Measurements from ENCODE around the gene ZNF280D.
A peak's percentile ranks its signal among the peaks of the same experiment; 100 is the strongest.

ZNF280D gene

DNA sequence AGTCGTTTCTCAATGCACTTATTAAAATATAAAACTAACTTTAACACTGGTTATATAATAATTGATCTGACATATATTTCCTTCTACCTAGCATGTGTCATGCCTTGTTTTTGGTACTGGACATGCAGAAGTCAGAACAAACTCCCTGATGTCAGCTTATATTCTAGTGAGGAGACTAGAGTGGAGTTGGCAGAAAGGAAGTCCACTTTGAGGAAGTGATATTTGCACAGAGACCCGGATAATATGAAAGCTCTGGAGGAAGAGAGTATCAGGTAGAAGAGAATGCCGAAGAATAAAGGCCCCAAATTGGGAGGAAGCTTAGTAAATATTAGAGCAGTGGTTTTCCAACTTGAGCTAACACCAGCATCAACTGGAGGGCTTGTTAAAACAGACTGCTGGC, 24.6 kb upstream of the ZNF280D start:
- Histone ChIP-seq H3K27me3 (ENCODE audit: low read depth, low read length) (no peaks in the 10 kb centered on the region), H3K36me3 (replicated peaks; ENCODE audit: low read depth, low read length) (no peaks in the 10 kb centered on the region), H3K4me3 (ENCODE audit: low read length) (no peak overlapping the region), H3K4me1 (ENCODE audit: low read length) (peaks cover 5% of the 10 kb centered on the region), H3K79me2 (ENCODE audit: low read length) (no peaks in the 10 kb centered on the region), H2AFZ (ENCODE audit: low read depth, low read length) (peak overlapping the region; percentile 81), H3K9ac (ENCODE audit: low read length) (no peak overlapping the region), H3K4me2 (ENCODE audit: low read length) (peak overlapping the region; percentile 19; the same call in 1 of the 2 replicates), H4K20me1 (ENCODE audit: insufficient read depth, low read length) (no peaks in the 10 kb centered on the region), H3K27ac (ENCODE audit: low read length) (no peak overlapping the region), H3K9me3 (ENCODE audit: insufficient read depth, low read length) (no peaks in the 10 kb centered on the region)
- no peak for TF ChIP-seq EZH2phosphoT487 (IDR thresholded peaks at IDR 0.05; ENCODE audit: low read depth)
- TF ChIP-seq, protein P1, sequence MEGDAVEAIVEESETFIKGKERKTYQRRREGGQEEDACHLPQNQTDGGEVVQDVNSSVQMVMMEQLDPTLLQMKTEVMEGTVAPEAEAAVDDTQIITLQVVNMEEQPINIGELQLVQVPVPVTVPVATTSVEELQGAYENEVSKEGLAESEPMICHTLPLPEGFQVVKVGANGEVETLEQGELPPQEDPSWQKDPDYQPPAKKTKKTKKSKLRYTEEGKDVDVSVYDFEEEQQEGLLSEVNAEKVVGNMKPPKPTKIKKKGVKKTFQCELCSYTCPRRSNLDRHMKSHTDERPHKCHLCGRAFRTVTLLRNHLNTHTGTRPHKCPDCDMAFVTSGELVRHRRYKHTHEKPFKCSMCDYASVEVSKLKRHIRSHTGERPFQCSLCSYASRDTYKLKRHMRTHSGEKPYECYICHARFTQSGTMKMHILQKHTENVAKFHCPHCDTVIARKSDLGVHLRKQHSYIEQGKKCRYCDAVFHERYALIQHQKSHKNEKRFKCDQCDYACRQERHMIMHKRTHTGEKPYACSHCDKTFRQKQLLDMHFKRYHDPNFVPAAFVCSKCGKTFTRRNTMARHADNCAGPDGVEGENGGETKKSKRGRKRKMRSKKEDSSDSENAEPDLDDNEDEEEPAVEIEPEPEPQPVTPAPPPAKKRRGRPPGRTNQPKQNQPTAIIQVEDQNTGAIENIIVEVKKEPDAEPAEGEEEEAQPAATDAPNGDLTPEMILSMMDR (IDR thresholded peaks at IDR 0.05; ENCODE audit: low read depth, low read length), result no peak

DNA sequence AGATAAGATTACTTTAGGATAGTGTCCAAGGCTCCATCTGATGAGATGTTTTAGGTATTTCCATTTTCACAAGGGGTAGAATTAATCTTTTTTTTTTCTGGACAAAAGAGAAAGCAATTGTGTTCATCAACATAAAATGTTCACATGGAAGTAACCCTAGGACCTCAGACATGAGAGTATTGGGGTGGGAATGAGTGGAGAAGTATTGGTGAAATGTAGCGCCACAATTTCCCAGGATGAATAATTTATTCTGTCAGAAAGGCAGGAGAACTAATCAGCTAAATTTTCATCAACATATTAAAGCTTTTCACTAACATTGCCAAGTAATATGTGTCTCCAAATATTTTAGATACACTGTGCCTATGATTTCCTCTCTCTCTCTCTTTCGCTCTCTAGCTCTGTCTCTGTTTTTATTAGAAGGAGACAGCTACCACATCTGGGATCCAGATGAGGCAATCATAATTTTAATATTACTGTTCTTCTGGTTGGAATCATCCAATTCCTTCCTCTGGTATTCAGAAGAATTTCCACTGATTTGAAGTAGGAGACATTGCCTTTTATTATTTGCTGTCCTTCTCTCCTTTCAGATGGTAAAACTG, 21.6 kb upstream of the ZNF280D start:
- peaks cover 5% of the 10 kb centered on the region for H3K4me1 ChIP-seq (ENCODE audit: low read length)
- no peak overlapping the region for H2AFZ ChIP-seq (ENCODE audit: low read depth, low read length)
- H3K79me2 ChIP-seq (ENCODE audit: low read length), result no peaks in the 10 kb centered on the region
- no peaks in the 10 kb centered on the region for H3K9me3 ChIP-seq (ENCODE audit: insufficient read depth, low read length)
- no peak overlapping the region for H3K4me3 ChIP-seq (ENCODE audit: low read length)
- no peak overlapping the region for H3K27ac ChIP-seq (ENCODE audit: low read length)
- H3K36me3 ChIP-seq (replicated peaks; ENCODE audit: low read depth, low read length), result no peaks in the 10 kb centered on the region
- no peak for TF ChIP-seq EZH2phosphoT487 (IDR thresholded peaks at IDR 0.05; ENCODE audit: low read depth)
- TF ChIP-seq, protein P1 (IDR thresholded peaks at IDR 0.05; ENCODE audit: low read depth, low read length), result no peak
- H3K4me2 ChIP-seq (ENCODE audit: low read length), result no peak overlapping the region
- H3K27me3 ChIP-seq (ENCODE audit: low read depth, low read length), result no peaks in the 10 kb centered on the region
- H3K9ac ChIP-seq (ENCODE audit: low read length), result no peak overlapping the region
- no peaks in the 10 kb centered on the region for H4K20me1 ChIP-seq (ENCODE audit: insufficient read depth, low read length)

DNA sequence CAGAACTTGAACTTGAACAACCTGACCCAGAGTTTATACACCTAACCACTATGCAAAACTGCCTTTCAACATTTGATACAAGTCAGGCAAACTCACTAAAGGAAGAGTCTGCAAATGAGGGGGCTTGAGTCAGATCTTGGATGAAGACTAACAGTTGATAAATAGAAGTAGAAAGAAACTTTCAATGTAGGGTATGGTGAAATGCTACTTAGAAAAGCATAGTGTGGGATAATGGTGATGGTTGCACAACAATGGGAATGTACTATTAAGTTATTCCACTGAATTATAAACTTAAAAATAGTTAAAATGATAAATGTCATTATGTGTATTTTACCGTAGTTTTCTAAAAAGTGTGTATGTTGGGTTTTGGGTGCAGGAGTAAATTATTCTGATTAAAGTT, 19.7 kb upstream of the ZNF280D start:
- TF ChIP-seq, protein P1 (IDR thresholded peaks at IDR 0.05; ENCODE audit: low read depth, low read length), result no peak
- TF ChIP-seq EZH2phosphoT487 (IDR thresholded peaks at IDR 0.05; ENCODE audit: low read depth), result no peak
- H3K9ac ChIP-seq (ENCODE audit: low read length), result no peak overlapping the region
- peaks cover 3% of the 10 kb centered on the region for H3K4me1 ChIP-seq (ENCODE audit: low read length)
- no peak overlapping the region for H3K4me2 ChIP-seq (ENCODE audit: low read length)
- H3K27ac ChIP-seq (ENCODE audit: low read length), result no peak overlapping the region
- H3K9me3 ChIP-seq (ENCODE audit: insufficient read depth, low read length), result no peaks in the 10 kb centered on the region
- H3K27me3 ChIP-seq (ENCODE audit: low read depth, low read length), result no peaks in the 10 kb centered on the region
- no peak overlapping the region for H3K4me3 ChIP-seq (ENCODE audit: low read length)
- H3K79me2 ChIP-seq (ENCODE audit: low read length), result no peaks in the 10 kb centered on the region
- no peak overlapping the region for H2AFZ ChIP-seq (ENCODE audit: low read depth, low read length)
- H3K36me3 ChIP-seq (replicated peaks; ENCODE audit: low read depth, low read length), result no peaks in the 10 kb centered on the region
- H4K20me1 ChIP-seq (ENCODE audit: insufficient read depth, low read length), result no peaks in the 10 kb centered on the region

DNA sequence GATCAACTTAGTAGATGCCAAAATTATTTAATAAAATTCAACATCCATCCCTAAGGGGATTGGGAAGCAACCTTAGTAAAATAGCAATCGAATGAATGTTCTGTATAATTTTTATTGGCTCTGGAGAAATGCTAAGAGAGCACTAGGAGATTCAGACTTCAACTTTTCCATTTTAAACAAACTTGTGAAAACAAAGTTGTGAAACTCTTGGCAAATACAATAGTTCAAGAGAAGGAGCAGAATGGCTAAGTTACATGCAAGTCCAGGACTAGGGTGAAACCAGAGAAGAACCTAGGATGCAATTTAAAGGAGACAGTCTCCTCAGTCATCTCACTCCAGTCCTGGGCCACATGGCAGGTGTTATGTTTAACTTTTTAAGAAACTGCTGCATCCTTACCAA, 16.7 kb upstream of the ZNF280D start:
- TF ChIP-seq, protein P1 (IDR thresholded peaks at IDR 0.05; ENCODE audit: low read depth, low read length), result no peak
- no peak for TF ChIP-seq EZH2phosphoT487 (IDR thresholded peaks at IDR 0.05; ENCODE audit: low read depth)
- Histone ChIP-seq H3K9me3 (ENCODE audit: insufficient read depth, low read length) (no peaks in the 10 kb centered on the region), H3K36me3 (replicated peaks; ENCODE audit: low read depth, low read length) (no peaks in the 10 kb centered on the region), H3K27ac (ENCODE audit: low read length) (no peak overlapping the region), H2AFZ (ENCODE audit: low read depth, low read length) (no peak overlapping the region), H3K79me2 (ENCODE audit: low read length) (no peaks in the 10 kb centered on the region), H3K4me1 (ENCODE audit: low read length) (no peaks in the 10 kb centered on the region), H3K4me2 (ENCODE audit: low read length) (no peak overlapping the region), H3K9ac (ENCODE audit: low read length) (no peak overlapping the region), H3K27me3 (ENCODE audit: low read depth, low read length) (no peaks in the 10 kb centered on the region), H3K4me3 (ENCODE audit: low read length) (no peak overlapping the region), H4K20me1 (ENCODE audit: insufficient read depth, low read length) (no peaks in the 10 kb centered on the region)

All from OCI-LY3 (cell line).